ENCODE measurements around the gene MAP2K2. TPM values are rescaled to one million over a fixed set of nuclear protein-coding genes. Genes with fewer than 3 reads are reported as not detected.
A peak's percentile ranks its signal among the peaks of the same experiment; 100 is the strongest.
"Not testable (repeated sequence)": the region's sequence is repeated elsewhere in the genome, so short reads cannot be mapped to it uniquely, and the experiment has no call there.

MAP2K2 gene
- total RNA-seq, 2 donors from 2014 or later = 51.2 to 71.8 TPM

GRCh38 chr19:4136680-4137088 is 12.8 kb upstream of the MAP2K2 start:
- TF ChIP-seq CTCF (IDR thresholded peaks at IDR 0.05) = no peak
- no peaks in the 10 kb centered on the region for H3K27me3 ChIP-seq (replicated peaks; ENCODE audit: insufficient read depth)
- no peak overlapping the region for H3K4me3 ChIP-seq
- no peaks in the 10 kb centered on the region for H3K9me3 ChIP-seq
- H3K27ac ChIP-seq = no peak overlapping the region
- ATAC-seq (ENCODE audit: insufficient number of reproducible peaks, low FRiP score, low read depth) (no peak), DNase-seq (ENCODE audit: low spot score) (no peak)
- H3K36me3 ChIP-seq = no peaks in the 10 kb centered on the region
- H3K4me1 ChIP-seq (ENCODE audit: control insufficient read depth in 1 of 2, low read depth in 2 of 2) = peaks cover 0 to 9% of the 10 kb centered on the region in 2 donors

GRCh38 chr19:4135386-4135785 is 11.5 kb upstream of the MAP2K2 start:
- not testable (repeated sequence) for ATAC-seq (ENCODE audit: insufficient number of reproducible peaks, low FRiP score, low read depth); DNase-seq (ENCODE audit: low spot score)

GRCh38 chr19:4134351-4134750 is 10.4 kb upstream of the MAP2K2 start:
- ATAC-seq (ENCODE audit: insufficient number of reproducible peaks, low FRiP score, low read depth) = no peak
- Histone ChIP-seq H3K4me3 (no peak overlapping the region), H3K4me1 (ENCODE audit: control insufficient read depth in 1 of 2, low read depth in 2 of 2) (no peaks in the 10 kb centered on the region), H3K36me3 (no peaks in the 10 kb centered on the region), H3K27me3 (replicated peaks; ENCODE audit: insufficient read depth) (no peaks in the 10 kb centered on the region), H3K9me3 (no peaks in the 10 kb centered on the region), H3K27ac (no peak overlapping the region)
- TF ChIP-seq CTCF (IDR thresholded peaks at IDR 0.05) = no peak
- DNase-seq (ENCODE audit: low spot score) = no peak

More at GRCh38 chr19:4135386-4135785, 11.5 kb upstream of the MAP2K2 start:
- H3K4me1 ChIP-seq (ENCODE audit: control insufficient read depth in 1 of 2, low read depth in 2 of 2); H3K9me3 ChIP-seq; H3K27ac ChIP-seq; H3K27me3 ChIP-seq (replicated peaks; ENCODE audit: insufficient read depth); H3K4me3 ChIP-seq; H3K36me3 ChIP-seq: not testable (repeated sequence)

GRCh38 chr19:4130744-4131438 is 7.0 kb upstream of the MAP2K2 start:
- Histone ChIP-seq H3K4me1 (ENCODE audit: control insufficient read depth in 1 of 2, low read depth in 2 of 2) (no peaks in the 10 kb centered on the region), H3K27me3 (replicated peaks; ENCODE audit: insufficient read depth) (no peaks in the 10 kb centered on the region), H3K9me3 (no peaks in the 10 kb centered on the region), H3K36me3 (no peaks in the 10 kb centered on the region), H3K4me3 (no peak overlapping the region), H3K27ac (peak overlapping the region in 1 of 2 donors; percentile 25)
- TF ChIP-seq CTCF (IDR thresholded peaks at IDR 0.05) = no peak
- no peak for ATAC-seq (ENCODE audit: insufficient number of reproducible peaks, low FRiP score, low read depth)
- DNase-seq (ENCODE audit: low spot score) = no peak

- not testable (repeated sequence) for H3K4me3 ChIP-seq; DNase-seq (ENCODE audit: low spot score); H3K27ac ChIP-seq; H3K36me3 ChIP-seq; ATAC-seq (ENCODE audit: insufficient number of reproducible peaks, low FRiP score, low read depth); H3K4me1 ChIP-seq (ENCODE audit: control insufficient read depth in 1 of 2, low read depth in 2 of 2); H3K9me3 ChIP-seq; H3K27me3 ChIP-seq (replicated peaks; ENCODE audit: insufficient read depth)
Measured at GRCh38 chr19:4129050-4129449, 5.1 kb upstream of the MAP2K2 start.

- not testable (repeated sequence) for DNase-seq (ENCODE audit: low spot score); H3K9me3 ChIP-seq; ATAC-seq (ENCODE audit: insufficient number of reproducible peaks, low FRiP score, low read depth); H3K27ac ChIP-seq; H3K27me3 ChIP-seq (replicated peaks; ENCODE audit: insufficient read depth); H3K4me3 ChIP-seq; H3K36me3 ChIP-seq
- H3K4me1 ChIP-seq (ENCODE audit: control insufficient read depth in 1 of 2, low read depth in 2 of 2) = peaks cover 9 to 15% of the 10 kb centered on the region in 2 donors
Measured at GRCh38 chr19:4127322-4127721, 3.4 kb upstream of the MAP2K2 start.

GRCh38 chr19:4124638-4125037 is 716 bp upstream of the MAP2K2 start:
- no peaks in the 10 kb centered on the region for H3K27me3 ChIP-seq (replicated peaks; ENCODE audit: insufficient read depth)
- peaks cover 2% of the 10 kb centered on the region for H3K36me3 ChIP-seq
- no peak for DNase-seq (ENCODE audit: low spot score)
- peak overlapping the region; percentile 95 for H3K4me3 ChIP-seq
- no peak for ATAC-seq (ENCODE audit: insufficient number of reproducible peaks, low FRiP score, low read depth)
- H3K9me3 ChIP-seq = no peaks in the 10 kb centered on the region
- H3K4me1 ChIP-seq (ENCODE audit: control insufficient read depth in 1 of 2, low read depth in 2 of 2) = peaks cover 15% of the 10 kb centered on the region in 2 donors
- TF ChIP-seq CTCF (IDR thresholded peaks at IDR 0.05) = no peak
- H3K27ac ChIP-seq = no peak overlapping the region
